BJ (cell line): ENCODE measurements around the gene POU5F1. TPM values are rescaled to one million over a fixed set of nuclear protein-coding genes. Genes with fewer than 3 reads are reported as not detected.
"Not testable (repeated sequence)": the region's sequence is repeated elsewhere in the genome, so short reads cannot be mapped to it uniquely, and the experiment has no call there.

ENCODE experiments used
- CTCF ChIA-PET: fragments of 350-600 bp; formaldehyde crosslinking; extraction: SDS; loops from one replicate; lab custom pipeline; 2021; ENCODE audit warnings: antibody characterized with exemption, inconsistent platforms; lab: Yijun Ruan, JAX
- POLR2A ChIA-PET: fragments of 300-600 bp; sonication (Branson Sonifier 250); formaldehyde crosslinking; extraction: SDS; loops from one replicate; lab custom pipeline; 2021; ENCODE audit warnings: antibody characterized with exemption; lab: Charles Lee
- DNase-seq: peaks from one replicate; pipeline ENCODE4 v3.0.0-alpha.2; 2011; ENCODE audit warnings: low read depth
- H3K27me3 ChIP-seq: 2 replicates; pipeline ENCODE4 v1.6.0; 2011; ENCODE audit warnings: low read length; ENCODE audit not compliant: control insufficient read depth, insufficient read depth
- H3K36me3 ChIP-seq: 2 replicates; pipeline ENCODE4 v1.5.1; 2011; ENCODE audit warnings: low read length; ENCODE audit not compliant: control insufficient read depth, insufficient read depth
- H3K4me3 ChIP-seq: 2 replicates; pipeline ENCODE4 v1.5.1; 2011; ENCODE audit warnings: low read depth, mild to moderate bottlenecking, control low read depth, low read length
- polyA plus RNA-seq: library from polyadenylated mRNA; depleted of rRNA; stranded (reverse); fragments of >200 nt; gene quantifications from 2 replicates; pipeline ENCODE4 v1.2.3, GENCODE V29; 2011
- TF ChIP-seq, protein P1 (sequence below): IDR thresholded peaks from 2 replicates; pipeline ENCODE4 v1.5.1; 2011; ENCODE audit warnings: low read depth, mild to moderate bottlenecking, control low read depth, inconsistent platforms, low read length, moderate library complexity; ENCODE audit not compliant: insufficient read depth

Gene POU5F1
- polyA plus RNA-seq, 1 experiment: 0.22 TPM

DNA sequence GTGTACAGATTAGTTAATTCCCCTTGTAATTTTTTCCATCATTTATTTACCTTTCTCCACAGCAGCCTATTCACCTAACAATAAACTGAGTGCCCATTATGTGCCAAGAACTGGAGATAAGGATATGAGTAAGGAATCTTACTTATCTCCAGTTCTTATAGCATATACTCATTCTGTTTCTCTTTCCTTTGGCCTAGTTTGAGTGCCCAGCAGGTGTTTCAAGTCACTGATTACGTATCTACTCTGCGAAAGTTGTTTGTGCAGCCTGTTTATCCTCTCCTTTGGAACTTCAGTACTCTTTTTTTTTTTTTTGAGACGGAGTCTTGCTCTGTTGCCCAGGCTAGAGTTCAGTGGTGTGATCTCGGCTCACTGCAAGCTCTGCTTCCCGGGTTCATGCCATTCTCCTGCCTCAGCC is 17.3 kb upstream of the POU5F1 start:
- POLR2A ChIA-PET: no interaction called here
- CTCF ChIA-PET: interaction anchor here (1.1 kb wide), 1 partner anchor 50 kb away, joined by 5 read pairs; no protein-coding TSS in a partner anchor

DNA sequence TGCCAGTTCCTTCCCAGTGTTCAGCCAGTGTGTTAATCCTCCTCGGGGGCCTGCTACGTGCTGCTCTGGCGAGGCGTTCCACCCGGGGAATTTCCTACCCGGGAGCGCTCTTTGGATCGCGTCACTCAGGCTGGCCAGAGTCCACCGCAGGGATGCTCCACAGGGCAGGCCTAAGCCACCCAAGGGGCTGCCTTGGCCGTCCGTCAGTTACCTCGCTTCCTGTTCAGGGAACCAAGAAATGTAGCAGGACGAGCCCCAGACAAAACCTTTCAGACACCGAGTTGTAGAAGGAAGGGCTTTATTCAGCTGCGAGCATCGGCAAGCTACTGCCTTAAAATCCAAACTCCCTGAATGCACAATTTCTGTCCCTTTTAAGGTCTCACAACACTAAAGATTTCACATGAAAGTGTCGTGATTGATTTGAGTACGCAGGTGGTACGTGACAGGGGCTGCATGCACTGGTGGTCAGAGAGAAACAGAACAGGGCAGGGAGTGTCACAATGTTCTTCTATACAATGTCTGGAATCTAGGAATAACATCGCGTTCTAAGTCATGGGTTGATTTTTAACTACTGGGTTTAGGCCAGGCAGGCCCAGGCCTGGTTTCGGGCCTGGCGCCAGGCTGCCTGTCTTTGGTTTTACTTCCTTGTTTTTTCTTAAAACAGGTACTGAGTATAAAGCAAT is 15.7 kb upstream of the POU5F1 start:
- TF ChIP-seq, protein P1, sequence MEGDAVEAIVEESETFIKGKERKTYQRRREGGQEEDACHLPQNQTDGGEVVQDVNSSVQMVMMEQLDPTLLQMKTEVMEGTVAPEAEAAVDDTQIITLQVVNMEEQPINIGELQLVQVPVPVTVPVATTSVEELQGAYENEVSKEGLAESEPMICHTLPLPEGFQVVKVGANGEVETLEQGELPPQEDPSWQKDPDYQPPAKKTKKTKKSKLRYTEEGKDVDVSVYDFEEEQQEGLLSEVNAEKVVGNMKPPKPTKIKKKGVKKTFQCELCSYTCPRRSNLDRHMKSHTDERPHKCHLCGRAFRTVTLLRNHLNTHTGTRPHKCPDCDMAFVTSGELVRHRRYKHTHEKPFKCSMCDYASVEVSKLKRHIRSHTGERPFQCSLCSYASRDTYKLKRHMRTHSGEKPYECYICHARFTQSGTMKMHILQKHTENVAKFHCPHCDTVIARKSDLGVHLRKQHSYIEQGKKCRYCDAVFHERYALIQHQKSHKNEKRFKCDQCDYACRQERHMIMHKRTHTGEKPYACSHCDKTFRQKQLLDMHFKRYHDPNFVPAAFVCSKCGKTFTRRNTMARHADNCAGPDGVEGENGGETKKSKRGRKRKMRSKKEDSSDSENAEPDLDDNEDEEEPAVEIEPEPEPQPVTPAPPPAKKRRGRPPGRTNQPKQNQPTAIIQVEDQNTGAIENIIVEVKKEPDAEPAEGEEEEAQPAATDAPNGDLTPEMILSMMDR: no peak
- POLR2A ChIA-PET: no interaction called here
- DNase-seq: no peak
- Histone ChIP-seq H3K27me3 (no peaks in the 10 kb centered on the region), H3K36me3 (no peaks in the 10 kb centered on the region), H3K4me3 (no peak overlapping the region)
- CTCF ChIA-PET: no interaction called here

More for the DNA sequence above, 17.3 kb upstream of the POU5F1 start:
- H3K36me3 ChIP-seq: no peaks in the 10 kb centered on the region
- H3K4me3 ChIP-seq: no peak overlapping the region
- DNase-seq: no peak
- TF ChIP-seq, protein P1: no peak
- no peaks in the 10 kb centered on the region for H3K27me3 ChIP-seq

DNA sequence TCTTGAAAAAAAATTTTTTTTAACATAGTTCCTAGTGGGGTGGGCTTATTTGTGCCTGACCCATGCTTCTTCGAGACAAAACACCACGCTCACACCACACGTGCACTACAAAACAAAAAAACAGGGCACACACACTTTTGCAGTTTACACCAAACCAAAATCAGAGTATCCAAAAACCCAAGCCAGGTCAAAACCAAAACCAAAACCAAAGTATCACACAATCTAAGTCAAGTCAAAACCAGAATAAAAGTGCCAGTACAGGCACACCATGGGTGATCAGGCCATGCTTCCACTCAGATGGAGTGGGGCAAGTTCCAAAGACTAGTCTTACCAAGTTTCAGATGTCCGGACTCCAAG is 15.2 kb upstream of the POU5F1 start:
- POLR2A ChIA-PET, H3K36me3 ChIP-seq, CTCF ChIA-PET, H3K4me3 ChIP-seq, H3K27me3 ChIP-seq, DNase-seq: not testable (repeated sequence)

DNA sequence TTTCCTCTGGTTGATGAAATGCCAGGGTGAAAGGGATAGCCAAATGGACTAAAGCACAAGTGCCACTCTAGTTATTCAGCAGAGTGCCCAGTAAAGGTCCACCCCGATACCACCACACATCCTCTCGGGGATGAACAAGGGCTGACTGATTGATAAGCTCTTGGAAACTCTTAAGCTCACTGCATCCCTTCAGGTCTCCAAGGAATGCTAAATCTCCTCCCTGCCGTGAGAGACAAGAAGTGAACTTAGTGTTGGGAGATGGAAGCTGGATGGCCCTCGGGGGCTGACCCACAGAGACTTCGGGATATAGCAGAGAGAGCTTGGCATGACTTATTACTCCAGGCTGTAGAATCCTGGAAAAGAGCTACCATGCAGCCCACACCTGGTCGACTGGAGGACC is 13.4 kb upstream of the POU5F1 start:
- POLR2A ChIA-PET, H3K4me3 ChIP-seq, DNase-seq, H3K36me3 ChIP-seq, H3K27me3 ChIP-seq: not testable (repeated sequence)
- CTCF ChIA-PET: interaction anchor here (0.9 to 1.2 kb wide), 3 partner anchors 13 to 46 kb away, joined by 3 read pairs; partner anchors contain the start of gene CCHCR1

DNA sequence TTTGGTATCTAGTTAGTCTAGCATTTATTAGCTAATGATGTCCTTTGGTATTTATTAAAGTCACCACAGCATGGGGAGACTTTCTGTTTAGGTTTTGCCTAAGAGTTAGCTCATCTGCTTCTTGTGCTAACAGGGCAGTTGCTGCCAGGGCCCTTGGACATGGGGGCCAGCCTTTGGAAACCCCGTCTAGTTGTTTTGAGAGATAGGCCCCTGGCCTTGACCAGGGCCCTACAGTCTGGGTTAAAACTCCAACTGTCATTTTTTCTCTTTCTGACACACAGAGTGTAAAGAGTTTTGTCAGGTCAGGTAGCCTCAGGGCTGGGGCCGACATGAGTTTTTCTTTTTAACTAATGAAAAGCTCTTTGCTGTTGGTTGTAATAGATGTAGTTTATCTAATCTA is 12.8 kb upstream of the POU5F1 start:
- DNase-seq, H3K4me3 ChIP-seq, H3K27me3 ChIP-seq, POLR2A ChIA-PET, H3K36me3 ChIP-seq: not testable (repeated sequence)
- CTCF ChIA-PET: interaction anchor here (0.8 to 1.2 kb wide), 6 partner anchors 9 to 183 kb away, joined by 3 to 4 read pairs (median 3); partner anchors contain the start of gene CCHCR1

DNA sequence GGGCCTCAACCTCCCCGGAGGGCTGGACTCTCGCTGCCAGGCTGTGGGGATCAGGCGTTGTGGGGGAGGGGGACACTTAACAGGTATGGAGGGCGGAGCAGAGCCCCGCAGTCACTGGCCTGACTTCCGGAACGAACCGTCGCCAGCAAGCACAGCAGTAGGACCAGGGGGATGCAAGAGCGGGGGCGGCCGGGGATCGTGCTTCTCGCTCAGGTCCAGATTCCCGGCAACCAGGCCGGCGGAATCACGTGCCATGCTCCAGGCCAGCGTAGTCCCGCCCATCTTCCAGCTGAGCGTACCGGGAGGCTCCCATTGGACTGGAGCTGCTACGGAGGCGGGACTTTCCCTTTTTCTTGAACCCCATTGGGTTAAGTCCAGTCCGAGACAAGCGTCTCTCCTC is 10.0 kb upstream of the POU5F1 start:
- H3K36me3 ChIP-seq: no peaks in the 10 kb centered on the region
- peak overlapping the region; percentile 49 for H3K4me3 ChIP-seq
- peak; percentile 25 for DNase-seq
- H3K27me3 ChIP-seq: no peaks in the 10 kb centered on the region
- TF ChIP-seq, protein P1: no peak
- CTCF ChIA-PET: interaction anchor here (1.1 to 1.2 kb wide), 2 partner anchors 43 to 52 kb away, joined by 3 read pairs; no protein-coding TSS in a partner anchor
- POLR2A ChIA-PET: no interaction called here
